Osteocyte (in vitro differentiated cells): Measurements from ENCODE around the gene IFT122. TPM values are rescaled to one million over a fixed set of nuclear protein-coding genes. Genes with fewer than 3 reads are reported as not detected.

Source experiments
- DNase-seq: peaks from one replicate; pipeline ENCODE4 v3.0.0; 2021; ENCODE audit warnings: mixed read lengths; ENCODE audit not compliant: unreplicated experiment; ENCODE audit errors: extremely low spot score
- H3K27ac Mint-ChIP-seq: one replicate; pipeline ENCODE4 v1.8.0; 2021; ENCODE audit warnings: mild to moderate bottlenecking, mixed read lengths; ENCODE audit not compliant: unreplicated experiment
- H3K27me3 Mint-ChIP-seq: one replicate; pipeline ENCODE4 v1.8.0; 2021; ENCODE audit warnings: mixed read lengths; ENCODE audit not compliant: unreplicated experiment
- H3K36me3 Mint-ChIP-seq: one replicate; pipeline ENCODE4 v1.8.0; 2021; ENCODE audit warnings: mixed read lengths; ENCODE audit not compliant: unreplicated experiment
- H3K4me1 Mint-ChIP-seq: one replicate; pipeline ENCODE4 v1.8.0; 2021; ENCODE audit warnings: mixed read lengths; ENCODE audit not compliant: unreplicated experiment
- H3K4me3 Mint-ChIP-seq: one replicate; pipeline ENCODE4 v1.8.0; 2021; ENCODE audit warnings: mild to moderate bottlenecking, moderate library complexity, mixed read lengths; ENCODE audit not compliant: unreplicated experiment
- H3K9me3 Mint-ChIP-seq: one replicate; pipeline ENCODE4 v1.8.0; 2021; ENCODE audit warnings: mixed read lengths; ENCODE audit not compliant: unreplicated experiment
- total RNA-seq: library from RNA; stranded (reverse); gene quantifications from 2 replicates; pipeline ENCODE4 v1.2.1, GENCODE V29; 2021
- TF ChIP-seq, protein P1 (sequence below): fragments of 200-600 bp; sonication (generic); IDR thresholded peaks from 2 replicates; pipeline ENCODE4 v1.5.0; 2021; ENCODE audit warnings: antibody characterized with exemption, mild to moderate bottlenecking, moderate library complexity

Gene IFT122
- total RNA-seq, 1 donor from 2014 or later: 25.9 TPM

DNA sequence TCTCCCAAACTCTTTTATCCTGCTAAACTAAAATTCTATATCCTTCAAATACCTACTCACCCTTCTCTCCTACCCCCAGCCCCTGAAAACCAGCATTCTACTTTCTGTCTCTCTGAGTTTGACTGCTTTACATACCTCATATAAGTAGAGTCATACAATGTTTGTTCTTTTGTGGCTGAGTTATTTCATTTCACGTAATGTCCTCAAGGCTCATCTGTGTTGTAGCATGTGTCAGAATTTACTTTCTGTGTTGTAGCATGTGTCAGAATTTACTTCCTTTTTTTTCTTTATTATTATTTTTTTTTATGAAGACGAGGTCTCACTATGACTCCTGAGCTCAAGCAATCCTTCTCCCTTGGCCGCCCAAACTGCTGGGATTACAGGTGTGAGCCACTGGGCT, 20.1 kb downstream of the IFT122 start:
- H3K36me3 Mint-ChIP-seq: peaks cover 20% of the 10 kb centered on the region
- TF ChIP-seq, protein P1, sequence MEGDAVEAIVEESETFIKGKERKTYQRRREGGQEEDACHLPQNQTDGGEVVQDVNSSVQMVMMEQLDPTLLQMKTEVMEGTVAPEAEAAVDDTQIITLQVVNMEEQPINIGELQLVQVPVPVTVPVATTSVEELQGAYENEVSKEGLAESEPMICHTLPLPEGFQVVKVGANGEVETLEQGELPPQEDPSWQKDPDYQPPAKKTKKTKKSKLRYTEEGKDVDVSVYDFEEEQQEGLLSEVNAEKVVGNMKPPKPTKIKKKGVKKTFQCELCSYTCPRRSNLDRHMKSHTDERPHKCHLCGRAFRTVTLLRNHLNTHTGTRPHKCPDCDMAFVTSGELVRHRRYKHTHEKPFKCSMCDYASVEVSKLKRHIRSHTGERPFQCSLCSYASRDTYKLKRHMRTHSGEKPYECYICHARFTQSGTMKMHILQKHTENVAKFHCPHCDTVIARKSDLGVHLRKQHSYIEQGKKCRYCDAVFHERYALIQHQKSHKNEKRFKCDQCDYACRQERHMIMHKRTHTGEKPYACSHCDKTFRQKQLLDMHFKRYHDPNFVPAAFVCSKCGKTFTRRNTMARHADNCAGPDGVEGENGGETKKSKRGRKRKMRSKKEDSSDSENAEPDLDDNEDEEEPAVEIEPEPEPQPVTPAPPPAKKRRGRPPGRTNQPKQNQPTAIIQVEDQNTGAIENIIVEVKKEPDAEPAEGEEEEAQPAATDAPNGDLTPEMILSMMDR: no peak
- H3K4me1 Mint-ChIP-seq: no peaks in the 10 kb centered on the region
- no peaks in the 10 kb centered on the region for H3K27me3 Mint-ChIP-seq
- H3K27ac Mint-ChIP-seq: no peak overlapping the region
- no peak overlapping the region for H3K4me3 Mint-ChIP-seq
- no peaks in the 10 kb centered on the region for H3K9me3 Mint-ChIP-seq
- DNase-seq: no peak

DNA sequence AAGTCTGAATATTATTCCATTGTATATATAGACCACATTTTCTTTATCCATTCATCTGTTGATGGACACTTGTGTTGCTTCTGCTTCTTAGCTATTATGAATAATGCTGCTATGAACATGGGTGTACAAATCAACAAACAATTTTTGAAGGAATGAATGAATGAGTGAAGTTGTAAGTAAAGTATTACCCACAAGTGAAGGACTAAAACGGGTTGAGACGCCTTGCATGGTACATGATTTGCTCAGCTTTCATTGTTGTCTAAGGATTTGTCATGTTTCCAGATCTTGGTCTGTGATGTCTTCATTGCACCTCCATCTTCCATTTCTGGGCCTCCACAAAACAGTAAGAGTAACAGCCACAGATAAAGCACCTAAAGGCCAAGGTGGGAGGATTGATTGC, 20.5 kb downstream of the IFT122 start:
- H3K4me1 Mint-ChIP-seq: no peaks in the 10 kb centered on the region
- H3K4me3 Mint-ChIP-seq: no peak overlapping the region
- TF ChIP-seq, protein P1: no peak
- no peak for DNase-seq
- no peak overlapping the region for H3K27ac Mint-ChIP-seq
- H3K27me3 Mint-ChIP-seq: no peaks in the 10 kb centered on the region
- H3K36me3 Mint-ChIP-seq: peaks cover 20% of the 10 kb centered on the region
- no peaks in the 10 kb centered on the region for H3K9me3 Mint-ChIP-seq

DNA sequence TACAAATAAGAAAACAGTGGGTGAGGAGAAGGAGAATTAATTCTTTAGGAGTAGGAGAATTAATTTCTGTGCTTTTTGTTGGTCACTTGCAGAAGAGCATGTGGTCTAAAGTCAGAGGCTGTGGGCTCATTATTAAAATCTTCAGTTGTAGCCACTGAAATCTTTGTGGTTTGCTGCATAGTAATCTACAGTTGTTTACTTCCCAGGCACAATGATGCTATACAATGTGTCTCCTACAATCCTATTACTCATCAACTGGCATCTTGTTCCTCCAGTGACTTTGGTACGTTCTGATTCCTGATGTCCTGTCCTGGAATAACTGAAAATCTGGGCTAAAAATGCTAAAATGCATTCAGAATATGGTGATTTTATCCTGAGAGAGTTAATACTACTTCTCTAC, 21.0 kb downstream of the IFT122 start:
- TF ChIP-seq, protein P1: no peak
- DNase-seq: no peak
- no peaks in the 10 kb centered on the region for H3K9me3 Mint-ChIP-seq
- no peak overlapping the region for H3K4me3 Mint-ChIP-seq
- H3K4me1 Mint-ChIP-seq: no peaks in the 10 kb centered on the region
- peaks cover 18% of the 10 kb centered on the region for H3K36me3 Mint-ChIP-seq
- no peak overlapping the region for H3K27ac Mint-ChIP-seq
- H3K27me3 Mint-ChIP-seq: no peaks in the 10 kb centered on the region

DNA sequence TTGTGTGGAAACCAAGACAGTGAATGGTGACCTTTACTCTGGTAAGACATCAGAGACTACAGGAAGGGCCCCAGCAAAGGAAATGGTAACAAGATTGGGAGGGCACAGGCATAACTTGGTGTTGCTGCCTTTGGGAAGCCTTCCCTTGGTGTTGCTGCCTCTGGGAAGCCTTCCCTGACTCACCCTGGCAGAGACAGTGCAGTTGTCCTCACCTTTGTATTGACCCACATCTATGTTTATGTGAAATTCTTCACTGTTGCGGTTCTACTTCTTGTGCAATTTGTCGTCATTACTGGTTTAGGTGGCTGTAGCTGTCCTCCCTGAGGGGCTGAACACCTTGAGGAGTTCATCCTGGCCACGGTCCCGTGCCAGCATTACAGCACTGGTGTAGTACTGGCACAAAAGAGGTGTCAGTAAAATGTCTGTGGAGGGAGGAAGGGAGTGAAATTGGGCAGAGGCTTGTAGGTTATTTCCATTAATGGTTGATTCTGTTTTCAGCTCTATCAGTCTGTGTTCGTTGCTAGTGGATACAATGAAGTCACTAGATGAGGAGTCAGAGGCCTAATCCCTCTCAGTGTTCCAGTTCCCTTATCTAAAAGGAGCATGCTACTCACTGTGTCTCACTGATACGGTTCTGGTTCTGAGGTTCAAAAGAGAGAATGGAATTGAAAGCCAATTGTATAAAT, 21.6 kb downstream of the IFT122 start:
- DNase-seq: no peak
- Mint-ChIP-seq H3K27me3 (no peaks in the 10 kb centered on the region), H3K9me3 (no peaks in the 10 kb centered on the region), H3K36me3 (peaks cover 19% of the 10 kb centered on the region), H3K4me3 (no peak overlapping the region), H3K27ac (no peak overlapping the region), H3K4me1 (no peaks in the 10 kb centered on the region)
- TF ChIP-seq, protein P1: no peak

DNA sequence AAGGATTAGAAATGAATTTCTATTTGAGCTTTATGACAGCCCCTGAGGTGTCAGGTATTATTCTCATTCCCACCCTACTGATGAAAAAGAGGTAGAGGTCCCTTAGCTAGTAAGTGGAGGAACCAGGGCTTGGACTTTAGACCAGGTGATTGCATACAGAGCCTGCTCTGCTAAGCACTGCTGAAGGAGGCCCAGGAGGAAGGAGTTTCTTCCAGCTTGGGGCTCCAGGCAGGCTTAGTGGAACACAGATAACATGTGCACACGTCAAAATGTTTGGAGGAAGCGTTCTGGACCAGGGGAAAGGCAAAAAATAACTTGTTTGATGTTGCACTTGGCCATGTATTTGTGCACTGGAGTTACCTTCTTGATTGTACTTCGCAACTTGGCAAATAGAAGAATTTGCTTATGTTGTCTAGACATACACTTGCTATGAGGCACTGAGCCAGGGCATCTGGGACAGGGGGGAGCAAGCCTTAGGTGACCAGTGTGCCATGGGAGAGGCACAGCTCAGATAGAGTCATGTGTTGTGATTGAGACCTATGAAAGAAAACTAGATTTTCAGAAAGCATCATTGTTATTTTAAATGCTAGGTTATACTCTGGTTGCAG, 22.4 kb downstream of the IFT122 start:
- Mint-ChIP-seq H3K4me3 (no peak overlapping the region), H3K36me3 (peaks cover 16% of the 10 kb centered on the region), H3K9me3 (no peaks in the 10 kb centered on the region), H3K4me1 (no peaks in the 10 kb centered on the region), H3K27me3 (no peaks in the 10 kb centered on the region), H3K27ac (no peak overlapping the region)
- TF ChIP-seq, protein P1: no peak
- DNase-seq: no peak
